Endodermal cell (in vitro differentiated cells): ENCODE measurements around the gene TRIM26. TPM values are rescaled to one million over a fixed set of nuclear protein-coding genes. Genes with fewer than 3 reads are reported as not detected.
"Not testable (repeated sequence)": the region's sequence is repeated elsewhere in the genome, so short reads cannot be mapped to it uniquely, and the experiment has no call there.

ENCODE experiments used
- DNase-seq: peaks from one replicate; pipeline ENCODE4 v3.0.0-alpha.2; 2017
- H3K27ac ChIP-seq: 2 replicates; pipeline ENCODE4 v1.5.1; 2013; ENCODE audit warnings: mild to moderate bottlenecking, low read depth, low read length, moderate library complexity
- H3K27me3 ChIP-seq: 2 replicates; pipeline ENCODE4 v1.6.1; 2013; ENCODE audit warnings: mild to moderate bottlenecking, low read length, moderate library complexity; ENCODE audit not compliant: insufficient read depth, control insufficient read depth, poor library complexity, severe bottlenecking
- H3K36me3 ChIP-seq: 2 replicates; pipeline ENCODE4 v1.7.0; 2013; ENCODE audit warnings: mild to moderate bottlenecking, low read length, moderate library complexity; ENCODE audit not compliant: control insufficient read depth, insufficient read depth
- H3K4me1 ChIP-seq: one replicate; pipeline ENCODE4 v1.7.0; 2013; ENCODE audit warnings: low read length; ENCODE audit not compliant: control insufficient read depth, insufficient read depth
- H3K4me3 ChIP-seq: 2 replicates; pipeline ENCODE4 v1.5.1; 2013; ENCODE audit warnings: mild to moderate bottlenecking, low read length, moderate library complexity
- H3K9ac ChIP-seq: 2 replicates; pipeline ENCODE4 v1.6.1; 2013; ENCODE audit warnings: mild to moderate bottlenecking, low read length, moderate library complexity; ENCODE audit not compliant: poor library complexity, severe bottlenecking; ENCODE audit errors: extremely low read depth
- H3K9me3 ChIP-seq: 2 replicates; pipeline ENCODE4 v1.6.1; 2013; ENCODE audit warnings: mild to moderate bottlenecking, low read length, moderate library complexity; ENCODE audit not compliant: control insufficient read depth
- H3K27ac Mint-ChIP-seq: 2 replicates; pipeline ENCODE4 v1.8.0; 2020; ENCODE audit warnings: mixed read lengths
- H3K27me3 Mint-ChIP-seq: 2 replicates; pipeline ENCODE4 v1.8.0; 2021; ENCODE audit warnings: mild to moderate bottlenecking, mixed read lengths; ENCODE audit not compliant: insufficient read depth
- H3K36me3 Mint-ChIP-seq: 2 replicates; pipeline ENCODE4 v1.8.0; 2020; ENCODE audit warnings: low read depth, mixed read lengths
- H3K4me1 Mint-ChIP-seq: 2 replicates; pipeline ENCODE4 v1.8.0; 2020; ENCODE audit warnings: mixed read lengths
- H3K4me3 Mint-ChIP-seq: 2 replicates; pipeline ENCODE4 v1.8.0; 2020; ENCODE audit warnings: mild to moderate bottlenecking, moderate library complexity, mixed read lengths
- H3K9me3 Mint-ChIP-seq: 2 replicates; pipeline ENCODE4 v1.8.0; 2020; ENCODE audit warnings: mild to moderate bottlenecking, mixed read lengths
- WGBS, 2 experiments: methylation state at CpG; one replicate each; pipeline versions ENCODE4 v1.1.5 to v1.1.7; 2013; ENCODE audit warnings: missing lambda C conversion rate in 2 of 2, mixed read lengths in 1 of 2; ENCODE audit not compliant: insufficient coverage in 1 of 2, insufficient read length in 1 of 2; 5-methylcytosine and 5-hydroxymethylcytosine counted together
- total RNA-seq, 2 donors: library from RNA; stranded (reverse); fragmentation: NEBNext Ultra II Directional in 1 of 2; extraction: Animal tissue kit (Norgen Biotek cat#: 25700) in 1 of 2; gene quantifications; 2 replicates in 1 of 2; 3 replicates in 1 of 2; pipeline ENCODE4 v1.2.1, GENCODE V29; 2021
- TF ChIP-seq, protein P1 (sequence below): fragments of 200-600 bp; sonication (generic); conservative IDR thresholded peaks from 2 replicates; pipeline ENCODE4 v1.5.0; 2021; ENCODE audit warnings: antibody characterized with exemption, mild to moderate bottlenecking

TRIM26 gene
- total RNA-seq, 2 donors from 2014 or later = 29.3 to 35.3 TPM

DNA sequence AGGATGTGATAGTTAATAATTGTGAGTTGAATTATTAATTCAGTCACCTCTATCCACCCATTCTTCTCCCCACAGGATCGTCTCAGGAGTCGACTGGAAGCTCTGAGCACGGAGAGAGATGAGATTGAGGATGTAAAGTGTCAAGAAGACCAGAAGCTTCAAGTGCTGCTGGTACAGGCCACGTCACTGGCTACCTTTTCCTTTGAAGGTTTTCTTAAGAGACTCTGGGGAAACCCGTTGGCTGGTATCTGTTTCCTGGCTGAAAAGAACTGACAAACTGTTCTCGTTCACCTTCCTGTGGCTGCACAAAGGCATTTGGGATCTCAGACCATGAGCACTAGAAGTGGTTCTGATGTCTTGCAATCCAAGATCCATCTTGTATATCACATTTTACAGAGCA lies 46.1 kb downstream of the TRIM26 start:
- Histone ChIP-seq H3K27me3 (peaks cover 48% of the 10 kb centered on the region), H3K9ac (no peak overlapping the region), H3K9me3 (no peaks in the 10 kb centered on the region), H3K27ac (no peak overlapping the region), H3K36me3 (no peaks in the 10 kb centered on the region), H3K4me1 (no peaks in the 10 kb centered on the region), H3K4me3 (no peak overlapping the region)
- no peak for DNase-seq
- WGBS, 2 experiments = 82 to 89% methylated on average over 3 to 6 of the region's 6 CpGs
- Mint-ChIP-seq H3K9me3 (no peaks in the 10 kb centered on the region), H3K27me3 (peaks cover 75% of the 10 kb centered on the region), H3K36me3 (no peaks in the 10 kb centered on the region), H3K4me3 (no peak overlapping the region), H3K27ac (no peak overlapping the region), H3K4me1 (no peaks in the 10 kb centered on the region)
- TF ChIP-seq, protein P1, sequence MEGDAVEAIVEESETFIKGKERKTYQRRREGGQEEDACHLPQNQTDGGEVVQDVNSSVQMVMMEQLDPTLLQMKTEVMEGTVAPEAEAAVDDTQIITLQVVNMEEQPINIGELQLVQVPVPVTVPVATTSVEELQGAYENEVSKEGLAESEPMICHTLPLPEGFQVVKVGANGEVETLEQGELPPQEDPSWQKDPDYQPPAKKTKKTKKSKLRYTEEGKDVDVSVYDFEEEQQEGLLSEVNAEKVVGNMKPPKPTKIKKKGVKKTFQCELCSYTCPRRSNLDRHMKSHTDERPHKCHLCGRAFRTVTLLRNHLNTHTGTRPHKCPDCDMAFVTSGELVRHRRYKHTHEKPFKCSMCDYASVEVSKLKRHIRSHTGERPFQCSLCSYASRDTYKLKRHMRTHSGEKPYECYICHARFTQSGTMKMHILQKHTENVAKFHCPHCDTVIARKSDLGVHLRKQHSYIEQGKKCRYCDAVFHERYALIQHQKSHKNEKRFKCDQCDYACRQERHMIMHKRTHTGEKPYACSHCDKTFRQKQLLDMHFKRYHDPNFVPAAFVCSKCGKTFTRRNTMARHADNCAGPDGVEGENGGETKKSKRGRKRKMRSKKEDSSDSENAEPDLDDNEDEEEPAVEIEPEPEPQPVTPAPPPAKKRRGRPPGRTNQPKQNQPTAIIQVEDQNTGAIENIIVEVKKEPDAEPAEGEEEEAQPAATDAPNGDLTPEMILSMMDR = no peak

GRCh38 chr6:30165238-30165637 lies 48.0 kb downstream of the TRIM26 start:
- no CpG with 5 or more reads among the region's 1 CpG for WGBS, 2 experiments
- not testable (repeated sequence) for H3K36me3 Mint-ChIP-seq, H3K4me1 ChIP-seq, H3K36me3 ChIP-seq, H3K4me3 ChIP-seq, H3K9me3 ChIP-seq, H3K27ac Mint-ChIP-seq, H3K9ac ChIP-seq, H3K9me3 Mint-ChIP-seq, H3K27ac ChIP-seq, H3K4me1 Mint-ChIP-seq, H3K4me3 Mint-ChIP-seq, DNase-seq
- H3K27me3 ChIP-seq = peaks cover 29% of the 10 kb centered on the region
- peaks cover 59% of the 10 kb centered on the region for H3K27me3 Mint-ChIP-seq

DNA sequence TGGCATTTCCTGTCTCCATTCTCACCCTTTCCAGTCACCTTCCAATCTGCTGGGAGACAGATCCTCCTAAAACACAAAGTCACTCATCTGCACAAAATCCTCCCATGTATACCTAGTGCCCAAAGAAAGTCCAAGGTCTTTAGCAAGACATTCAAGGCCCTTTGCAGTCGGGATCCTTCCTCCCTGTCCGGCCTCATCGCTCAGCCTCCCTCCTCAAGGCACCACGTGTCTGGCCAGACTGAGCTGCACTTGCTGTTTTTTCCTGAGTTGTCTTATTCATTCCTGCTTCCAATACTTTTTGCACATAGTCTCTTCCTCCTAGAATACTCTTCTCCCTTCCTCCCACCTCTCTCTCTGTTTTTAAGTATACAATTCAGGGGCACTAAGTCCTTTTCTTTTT lies 48.5 kb downstream of the TRIM26 start:
- H3K27ac Mint-ChIP-seq = no peak overlapping the region
- DNase-seq = no peak
- TF ChIP-seq, protein P1 = no peak
- Histone ChIP-seq H3K27me3 (peaks cover 28% of the 10 kb centered on the region), H3K4me3 (no peak overlapping the region), H3K9ac (no peak overlapping the region), H3K9me3 (no peaks in the 10 kb centered on the region), H3K27ac (no peak overlapping the region), H3K36me3 (no peaks in the 10 kb centered on the region), H3K4me1 (no peaks in the 10 kb centered on the region)
- no peaks in the 10 kb centered on the region for H3K4me1 Mint-ChIP-seq
- no peak overlapping the region for H3K4me3 Mint-ChIP-seq
- no peaks in the 10 kb centered on the region for H3K36me3 Mint-ChIP-seq
- H3K9me3 Mint-ChIP-seq = no peaks in the 10 kb centered on the region
- 91 to 93% methylated on average over 4 of the region's 4 CpGs for WGBS, 2 experiments
- peaks cover 62% of the 10 kb centered on the region for H3K27me3 Mint-ChIP-seq
